ENCODE data around the gene NXF1. TPM values are rescaled to one million over a fixed set of nuclear protein-coding genes. Genes with fewer than 3 reads are reported as not detected.
A peak's percentile ranks its signal among the peaks of the same experiment; 100 is the strongest.

The NXF1 gene
- total and polyA plus RNA-seq, 2 of the 13 experiments (the other 11 are each of a cell fraction or from before 2014, with no cell fraction given) = 30.4 to 30.9 TPM

- TF ChIP-seq, protein P1, sequence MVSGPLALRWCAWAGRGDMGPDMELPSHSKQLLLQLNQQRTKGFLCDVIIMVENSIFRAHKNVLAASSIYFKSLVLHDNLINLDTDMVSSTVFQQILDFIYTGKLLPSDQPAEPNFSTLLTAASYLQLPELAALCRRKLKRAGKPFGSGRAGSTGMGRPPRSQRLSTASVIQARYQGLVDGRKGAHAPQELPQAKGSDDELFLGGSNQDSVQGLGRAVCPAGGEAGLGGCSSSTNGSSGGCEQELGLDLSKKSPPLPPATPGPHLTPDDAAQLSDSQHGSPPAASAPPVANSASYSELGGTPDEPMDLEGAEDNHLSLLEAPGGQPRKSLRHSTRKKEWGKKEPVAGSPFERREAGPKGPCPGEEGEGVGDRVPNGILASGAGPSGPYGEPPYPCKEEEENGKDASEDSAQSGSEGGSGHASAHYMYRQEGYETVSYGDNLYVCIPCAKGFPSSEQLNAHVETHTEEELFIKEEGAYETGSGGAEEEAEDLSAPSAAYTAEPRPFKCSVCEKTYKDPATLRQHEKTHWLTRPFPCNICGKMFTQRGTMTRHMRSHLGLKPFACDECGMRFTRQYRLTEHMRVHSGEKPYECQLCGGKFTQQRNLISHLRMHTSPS (CRISPR knock-in tag; IDR thresholded peaks at IDR 0.05; ENCODE audit: low read depth) = no peak
- no peak for TF ChIP-seq RFXAP (CRISPR knock-in tag; IDR thresholded peaks at IDR 0.05; ENCODE audit: borderline replicate concordance)
- no peak for TF ChIP-seq PLSCR1 (CRISPR knock-in tag; IDR thresholded peaks at IDR 0.05; ENCODE audit: borderline replicate concordance)
- 0 out of 2 replicates have a peak, but pooled peaks have one; percentile 28 for TF ChIP-seq NFIC (IDR thresholded peaks at IDR 0.05; ENCODE audit: low read length)
- TF ChIP-seq BRCA1 (CRISPR knock-in tag; IDR thresholded peaks at IDR 0.05) = no peak
- TF ChIP-seq TEF (CRISPR knock-in tag; IDR thresholded peaks at IDR 0.05) = no peak
- no peak for TF ChIP-seq SP140L (CRISPR knock-in tag; IDR thresholded peaks at IDR 0.05; ENCODE audit: borderline replicate concordance)
- TF ChIP-seq, protein P2, sequence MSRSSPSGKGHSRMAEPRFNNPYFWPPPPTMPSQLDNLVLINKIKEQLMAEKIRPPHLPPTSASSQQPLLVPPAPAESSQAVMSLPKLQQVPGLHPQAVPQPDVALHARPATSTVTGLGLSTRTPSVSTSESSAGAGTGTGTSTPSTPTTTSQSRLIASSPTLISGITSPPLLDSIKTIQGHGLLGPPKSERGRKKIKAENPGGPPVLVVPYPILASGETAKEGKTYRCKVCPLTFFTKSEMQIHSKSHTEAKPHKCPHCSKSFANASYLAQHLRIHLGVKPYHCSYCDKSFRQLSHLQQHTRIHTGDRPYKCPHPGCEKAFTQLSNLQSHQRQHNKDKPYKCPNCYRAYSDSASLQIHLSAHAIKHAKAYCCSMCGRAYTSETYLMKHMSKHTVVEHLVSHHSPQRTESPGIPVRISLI (CRISPR knock-in tag; IDR thresholded peaks at IDR 0.05; ENCODE audit: borderline replicate concordance) = peak; percentile 71; the same call in 1 of the 2 replicates
- TF ChIP-seq ZNF724P (CRISPR knock-in tag; IDR thresholded peaks at IDR 0.05; ENCODE audit: borderline replicate concordance) = no peak
- no peak; the same call in 1 of the 2 replicates for TF ChIP-seq SAP130 (CRISPR knock-in tag; IDR thresholded peaks at IDR 0.05; ENCODE audit: low read depth)
- TF ChIP-seq ZNF264 (CRISPR knock-in tag; IDR thresholded peaks at IDR 0.05) = no peak
- TF ChIP-seq ZNF160 (CRISPR knock-in tag; IDR thresholded peaks at IDR 0.05) = peak; percentile 25; the same call in 1 of the 2 replicates
- no peak for TF ChIP-seq ZFX (CRISPR knock-in tag; IDR thresholded peaks at IDR 0.05; ENCODE audit: low read depth)
- peak; percentile 83 for TF ChIP-seq POLR2G (IDR thresholded peaks at IDR 0.05; ENCODE audit: low read depth, low read length)
- TF ChIP-seq ZFAT (CRISPR knock-in tag; conservative IDR thresholded peaks at IDR 0.05) = no peak
- 0 out of 2 replicates have a peak, but pooled peaks have one; percentile 14 for TF ChIP-seq ZNF143 (CRISPR knock-in tag; IDR thresholded peaks at IDR 0.05)
- TF ChIP-seq ZNF337 (CRISPR knock-in tag; IDR thresholded peaks at IDR 0.05; ENCODE audit: borderline replicate concordance, low read depth) = no peak
- no peak for TF ChIP-seq ELF1 (CRISPR knock-in tag; IDR thresholded peaks at IDR 0.05)
- TF ChIP-seq ELF4 (CRISPR knock-in tag; IDR thresholded peaks at IDR 0.05; ENCODE audit: borderline replicate concordance) = no peak
- TF ChIP-seq ZNF768 (CRISPR knock-in tag; IDR thresholded peaks at IDR 0.05) = no peak
- TF ChIP-seq, protein P3, sequence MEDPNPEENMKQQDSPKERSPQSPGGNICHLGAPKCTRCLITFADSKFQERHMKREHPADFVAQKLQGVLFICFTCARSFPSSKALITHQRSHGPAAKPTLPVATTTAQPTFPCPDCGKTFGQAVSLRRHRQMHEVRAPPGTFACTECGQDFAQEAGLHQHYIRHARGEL (CRISPR knock-in tag; IDR thresholded peaks at IDR 0.05) = no peak
- no peak for TF ChIP-seq EZH2 (conservative IDR thresholded peaks at IDR 0.05; ENCODE audit: low read depth, low read length)
- no peak for TF ChIP-seq GABPA (IDR thresholded peaks at IDR 0.05; ENCODE audit: low read depth, low read length)
- no peak for TF ChIP-seq GABPA (CRISPR knock-in tag; IDR thresholded peaks at IDR 0.05; ENCODE audit: low read depth)
- TF ChIP-seq, protein P4, sequence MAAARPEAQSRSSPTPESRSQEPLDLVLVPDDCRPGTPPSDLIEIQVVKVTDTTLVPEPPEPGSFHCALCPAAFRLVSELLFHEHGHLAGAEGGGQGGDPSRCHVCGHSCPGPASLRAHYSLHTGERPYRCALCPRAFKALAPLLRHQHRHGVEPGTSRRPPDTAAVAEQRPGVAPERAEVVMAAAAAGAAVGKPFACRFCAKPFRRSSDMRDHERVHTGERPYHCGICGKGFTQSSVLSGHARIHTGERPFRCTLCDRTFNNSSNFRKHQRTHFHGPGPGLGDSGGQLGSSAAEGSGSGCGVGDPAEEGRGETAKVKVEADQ (CRISPR knock-in tag; IDR thresholded peaks at IDR 0.05; ENCODE audit: borderline replicate concordance) = no peak
Measured at GRCh38 chr11:62850911-62851806, 45.9 kb upstream of the NXF1 start (continued).
